Choroid plexus epithelial cell (primary cell): Measurements from ENCODE around the gene CPEB4.
A peak's percentile ranks its signal among the peaks of the same experiment; 100 is the strongest.

Source experiments
- DNase-seq: peaks from one replicate; pipeline ENCODE4 v3.0.0-alpha.2; 2010; ENCODE audit warnings: low read depth
- H3K4me3 ChIP-seq: 2 replicates; pipeline ENCODE4 v1.5.1; 2011; ENCODE audit warnings: low read depth, mild to moderate bottlenecking, control low read depth, low read length, moderate library complexity
- TF ChIP-seq, protein P1 (sequence below): conservative IDR thresholded peaks from 2 replicates; pipeline ENCODE4 v1.5.1; 2011; ENCODE audit warnings: low read depth, mild to moderate bottlenecking, control low read depth, inconsistent platforms, low read length, moderate library complexity

CPEB4 gene

DNA sequence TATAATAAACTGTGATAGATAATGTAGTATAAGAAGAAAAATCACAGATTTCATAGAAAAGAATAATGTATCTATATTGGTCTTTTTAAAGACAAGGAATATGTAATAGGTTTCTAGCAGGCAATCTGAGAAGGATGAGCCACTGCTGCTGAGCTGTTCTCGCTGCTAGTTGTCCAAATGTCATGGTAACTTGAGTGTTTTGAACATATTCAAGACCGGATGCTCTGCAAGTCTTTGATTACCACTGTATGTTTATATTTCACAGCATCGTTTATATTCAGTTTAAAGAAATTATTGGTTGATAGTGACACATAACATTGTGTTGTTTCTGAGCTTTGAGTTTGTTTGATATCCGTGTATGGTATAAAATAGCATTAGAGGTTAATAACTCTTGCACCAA, 110.4 kb downstream of the CPEB4 start:
- H3K4me3 ChIP-seq: no peak overlapping the region
- peak; percentile 23 for DNase-seq
- TF ChIP-seq, protein P1, sequence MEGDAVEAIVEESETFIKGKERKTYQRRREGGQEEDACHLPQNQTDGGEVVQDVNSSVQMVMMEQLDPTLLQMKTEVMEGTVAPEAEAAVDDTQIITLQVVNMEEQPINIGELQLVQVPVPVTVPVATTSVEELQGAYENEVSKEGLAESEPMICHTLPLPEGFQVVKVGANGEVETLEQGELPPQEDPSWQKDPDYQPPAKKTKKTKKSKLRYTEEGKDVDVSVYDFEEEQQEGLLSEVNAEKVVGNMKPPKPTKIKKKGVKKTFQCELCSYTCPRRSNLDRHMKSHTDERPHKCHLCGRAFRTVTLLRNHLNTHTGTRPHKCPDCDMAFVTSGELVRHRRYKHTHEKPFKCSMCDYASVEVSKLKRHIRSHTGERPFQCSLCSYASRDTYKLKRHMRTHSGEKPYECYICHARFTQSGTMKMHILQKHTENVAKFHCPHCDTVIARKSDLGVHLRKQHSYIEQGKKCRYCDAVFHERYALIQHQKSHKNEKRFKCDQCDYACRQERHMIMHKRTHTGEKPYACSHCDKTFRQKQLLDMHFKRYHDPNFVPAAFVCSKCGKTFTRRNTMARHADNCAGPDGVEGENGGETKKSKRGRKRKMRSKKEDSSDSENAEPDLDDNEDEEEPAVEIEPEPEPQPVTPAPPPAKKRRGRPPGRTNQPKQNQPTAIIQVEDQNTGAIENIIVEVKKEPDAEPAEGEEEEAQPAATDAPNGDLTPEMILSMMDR: no peak

DNA sequence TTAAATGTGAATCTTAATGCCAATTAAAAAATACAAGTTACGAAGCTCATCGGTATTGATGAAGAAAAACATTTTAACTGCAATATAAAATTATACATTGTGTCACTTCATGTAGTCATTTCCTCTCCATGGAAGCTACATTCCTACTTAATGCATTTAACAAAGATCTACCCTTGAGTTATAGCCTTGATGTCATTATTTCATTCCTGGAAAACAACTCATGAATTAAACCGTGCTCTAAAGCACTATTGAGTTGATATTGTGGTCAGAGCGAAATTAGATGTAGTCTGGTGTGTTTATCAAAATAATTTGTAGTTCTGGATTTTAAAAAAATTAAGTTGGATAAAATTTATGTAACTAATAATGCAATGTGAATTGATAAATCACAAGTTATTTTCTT, 111.9 kb downstream of the CPEB4 start:
- TF ChIP-seq, protein P1: no peak

DNA sequence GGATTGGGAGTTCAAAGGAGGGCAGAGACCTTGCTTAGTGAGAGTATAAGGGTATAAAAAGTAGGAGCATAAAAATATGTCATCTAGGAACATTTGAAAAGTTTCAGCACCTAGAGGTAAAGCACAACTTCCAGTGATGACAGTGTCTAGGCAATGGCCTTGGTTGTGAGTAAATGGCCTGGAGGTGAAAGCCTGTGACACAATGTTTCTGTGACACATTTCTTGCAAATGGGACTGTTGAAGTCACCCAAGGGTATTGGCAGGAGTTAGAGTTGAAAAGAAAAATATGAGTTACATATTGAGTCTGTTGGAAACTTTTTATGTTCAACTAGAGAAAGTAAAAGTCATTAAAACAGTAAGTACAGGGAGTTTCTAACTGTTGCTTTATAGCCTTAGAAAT, 115.6 kb downstream of the CPEB4 start:
- DNase-seq: no peak
- H3K4me3 ChIP-seq: no peak overlapping the region
- TF ChIP-seq, protein P1: no peak

More for the DNA sequence above, 111.9 kb downstream of the CPEB4 start:
- H3K4me3 ChIP-seq: no peak overlapping the region
- no peak for DNase-seq

DNA sequence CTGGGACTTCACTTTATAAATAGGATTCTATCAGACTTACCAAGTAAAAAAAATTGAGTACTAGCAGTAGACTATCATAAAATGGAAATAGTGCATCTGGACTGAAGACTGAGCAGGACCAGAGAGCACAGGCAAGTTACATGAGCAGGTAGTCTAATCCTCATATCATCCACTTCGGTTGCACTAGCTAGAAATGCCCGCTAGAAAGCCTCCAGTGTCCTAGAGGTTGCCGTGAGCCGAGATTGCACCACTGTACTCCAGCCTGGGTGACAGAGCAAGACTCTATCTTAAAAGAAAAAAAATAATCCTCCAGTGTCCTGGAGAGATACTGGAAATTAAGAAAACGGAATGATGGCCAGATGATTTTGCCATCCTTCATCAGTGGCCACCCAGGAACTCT, 120.8 kb downstream of the CPEB4 start:
- TF ChIP-seq, protein P1: no peak
- DNase-seq: no peak
- H3K4me3 ChIP-seq: no peak overlapping the region

DNA sequence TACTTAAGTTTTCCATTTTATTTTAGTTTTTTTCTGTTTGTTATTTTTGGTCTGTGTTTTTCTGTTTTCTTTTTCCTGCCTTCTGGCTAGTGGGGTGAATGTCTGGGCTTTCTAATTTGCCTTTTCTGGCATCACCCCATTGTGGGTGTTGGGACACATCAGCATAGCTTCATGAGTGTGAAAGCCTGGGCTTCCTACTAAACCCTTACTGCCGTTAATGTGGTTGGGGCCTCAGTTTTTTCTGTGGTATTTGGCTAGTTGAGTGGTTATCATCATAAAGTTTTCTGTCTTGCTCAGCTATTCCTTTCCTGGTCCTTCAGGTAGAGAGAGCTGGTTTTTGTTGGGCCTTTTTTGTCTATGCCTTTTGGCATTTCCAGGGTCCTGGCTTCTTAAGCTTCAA, 122.2 kb downstream of the CPEB4 start:
- TF ChIP-seq, protein P1: no peak
- no peak for DNase-seq
- no peak overlapping the region for H3K4me3 ChIP-seq

DNA sequence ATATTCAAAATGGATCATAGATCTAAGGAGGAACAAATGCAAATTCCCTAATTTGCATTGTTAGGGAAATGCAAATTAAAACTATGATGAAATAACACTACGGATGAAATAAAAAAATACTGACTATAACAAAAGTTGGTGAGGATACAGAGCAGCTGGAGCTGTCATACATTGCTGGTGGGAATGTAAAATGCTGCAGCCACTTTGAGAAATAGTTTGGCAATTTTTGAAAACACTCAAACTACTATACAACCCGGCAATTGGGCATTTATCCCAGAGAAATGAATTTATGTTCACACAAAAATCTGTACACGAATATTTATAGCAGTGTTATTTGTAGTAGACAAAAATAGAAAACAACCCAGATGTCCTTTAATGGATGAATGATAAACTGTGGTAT, 123.3 kb downstream of the CPEB4 start:
- no peak for DNase-seq
- no peak overlapping the region for H3K4me3 ChIP-seq
- TF ChIP-seq, protein P1: no peak
